Chondrocyte (in vitro differentiated cells): ENCODE results near the gene RNF157. TPM values are rescaled to one million over a fixed set of nuclear protein-coding genes. Genes with fewer than 3 reads are reported as not detected.

Experiments
- DNase-seq: peaks from one replicate; pipeline ENCODE4 v3.0.0; 2021; ENCODE audit warnings: mixed read lengths, low spot score
- H3K27ac Mint-ChIP-seq: one replicate; pipeline ENCODE4 v1.8.0; 2021; ENCODE audit warnings: mild to moderate bottlenecking, moderate library complexity, mixed read lengths; ENCODE audit not compliant: unreplicated experiment
- H3K27me3 Mint-ChIP-seq: 2 replicates; pipeline ENCODE4 v1.8.0; 2021; ENCODE audit warnings: low read depth, mixed read lengths
- H3K36me3 Mint-ChIP-seq: 2 replicates; pipeline ENCODE4 v1.8.0; 2021; ENCODE audit warnings: low read depth, mixed read lengths
- H3K4me1 Mint-ChIP-seq: 2 replicates; pipeline ENCODE4 v1.8.0; 2021; ENCODE audit warnings: low read depth, mild to moderate bottlenecking, mixed read lengths
- H3K4me3 Mint-ChIP-seq: one replicate; pipeline ENCODE4 v1.8.0; 2021; ENCODE audit warnings: mild to moderate bottlenecking, moderate library complexity, mixed read lengths; ENCODE audit not compliant: unreplicated experiment
- H3K9me3 Mint-ChIP-seq: 2 replicates; pipeline ENCODE4 v1.8.0; 2021; ENCODE audit warnings: low read depth, mixed read lengths
- CTCF ChIP-seq: fragments of 200-600 bp; sonication (generic); IDR thresholded peaks from 2 replicates; pipeline ENCODE4 v1.5.0; 2021; ENCODE audit warnings: antibody characterized with exemption, mild to moderate bottlenecking, moderate library complexity
- total RNA-seq: library from RNA; stranded (reverse); gene quantifications from 3 replicates; pipeline ENCODE4 v1.2.1, GENCODE V29; 2021

RNF157 gene
- total RNA-seq, 1 donor from 2014 or later = 1.5 TPM

- Mint-ChIP-seq H3K4me1 (no peaks in the 10 kb centered on the region), H3K27me3 (peaks cover 9% of the 10 kb centered on the region), H3K36me3 (no peaks in the 10 kb centered on the region), H3K9me3 (no peaks in the 10 kb centered on the region), H3K4me3 (no peak overlapping the region), H3K27ac (no peak overlapping the region)
- no peak for DNase-seq
- no peak for TF ChIP-seq CTCF
Observed at GRCh38 chr17:76154936-76155845, 85.1 kb downstream of the RNF157 start.

GRCh38 chr17:76154292-76154691, 86.0 kb downstream of the RNF157 start:
- peaks cover 9% of the 10 kb centered on the region for H3K27me3 Mint-ChIP-seq
- no peaks in the 10 kb centered on the region for H3K4me1 Mint-ChIP-seq
- no peak overlapping the region for H3K4me3 Mint-ChIP-seq
- no peaks in the 10 kb centered on the region for H3K9me3 Mint-ChIP-seq
- H3K36me3 Mint-ChIP-seq = no peaks in the 10 kb centered on the region
- no peak for DNase-seq
- TF ChIP-seq CTCF = no peak
- no peak overlapping the region for H3K27ac Mint-ChIP-seq

- Mint-ChIP-seq H3K36me3 (no peaks in the 10 kb centered on the region), H3K9me3 (no peaks in the 10 kb centered on the region), H3K27me3 (peaks cover 9% of the 10 kb centered on the region), H3K4me3 (no peak overlapping the region), H3K4me1 (no peaks in the 10 kb centered on the region), H3K27ac (no peak overlapping the region)
- DNase-seq = no peak
- TF ChIP-seq CTCF = peak; percentile 40
Observed at GRCh38 chr17:76153640-76154039, 86.7 kb downstream of the RNF157 start.

- Mint-ChIP-seq H3K27me3 (peaks cover 8% of the 10 kb centered on the region), H3K4me1 (no peaks in the 10 kb centered on the region), H3K27ac (no peak overlapping the region), H3K36me3 (no peaks in the 10 kb centered on the region), H3K4me3 (no peak overlapping the region), H3K9me3 (no peaks in the 10 kb centered on the region)
- no peak for TF ChIP-seq CTCF
- DNase-seq = no peak
Observed at GRCh38 chr17:76153202-76153601, 87.1 kb downstream of the RNF157 start.

GRCh38 chr17:76152591-76152990, 87.7 kb downstream of the RNF157 start:
- no peak overlapping the region for H3K4me3 Mint-ChIP-seq
- no peaks in the 10 kb centered on the region for H3K9me3 Mint-ChIP-seq
- no peak overlapping the region for H3K27ac Mint-ChIP-seq
- no peak for DNase-seq
- no peaks in the 10 kb centered on the region for H3K4me1 Mint-ChIP-seq
- H3K27me3 Mint-ChIP-seq = peaks cover 5% of the 10 kb centered on the region
- H3K36me3 Mint-ChIP-seq = no peaks in the 10 kb centered on the region
- no peak for TF ChIP-seq CTCF
